Upper lobe of left lung (tissue), 6 donors: ENCODE data around the gene STOML1. TPM values are rescaled to one million over a fixed set of nuclear protein-coding genes. Genes with fewer than 3 reads are reported as not detected.

ENCODE experiments used
- ATAC-seq, 2 donors: fragments of 200-7000 bp; cut with Tn5 transposase; one replicate each; pipeline ENCODE4 v1.9.1; 2022; ENCODE audit warnings: mild to moderate bottlenecking in 2 of 2, moderate library complexity in 2 of 2; ENCODE audit not compliant: low FRiP score in 2 of 2
- DNase-seq, 2 donors: peaks; one replicate each; pipeline ENCODE4 v3.0.0-alpha.2; 2019 to 2020
- H3K27ac ChIP-seq, 4 donors: fragments of 200-600 bp; sonication (generic); one replicate each; pipeline ENCODE4 v1.5.1; 2016 to 2019
- H3K27me3 ChIP-seq, 4 donors: fragments of 200-600 bp; sonication (generic); one replicate each; pipeline ENCODE4 v1.5.1; 2017 to 2019
- H3K36me3 ChIP-seq, 4 donors: fragments of 200-600 bp; sonication (generic); one replicate each; pipeline ENCODE4 v1.5.1; 2016 to 2019
- H3K4me1 ChIP-seq, 4 donors: fragments of 200-600 bp; sonication (generic); one replicate each; pipeline ENCODE4 v1.5.1; 2018 to 2019
- H3K4me3 ChIP-seq, 4 donors: fragments of 200-600 bp; sonication (generic); one replicate each; pipeline ENCODE4 v1.5.1; 2017 to 2019; ENCODE audit warnings: mild to moderate bottlenecking in 2 of 4, moderate library complexity in 1 of 4
- H3K9me3 ChIP-seq, 4 donors: fragments of 200-600 bp; sonication (generic); one replicate each; pipeline ENCODE4 v1.5.1; 2018 to 2019
- CTCF ChIP-seq, 6 experiments: fragments of 450-650 bp in 4 of 6; fragments of 200-600 bp in 2 of 6; sonication (generic) in 2 of 6; IDR thresholded peaks; one replicate each; pipeline ENCODE4 v1.5.1; 2016 to 2019; ENCODE audit warnings: antibody characterized with exemption in 6 of 6
- EP300 ChIP-seq, 4 donors: sonication (generic); formaldehyde crosslinking; IDR thresholded peaks; one replicate each; pipeline ENCODE4 v1.5.1; 2017; ENCODE audit warnings: antibody characterized with exemption in 4 of 4, control low read depth in 2 of 4
- POLR2A ChIP-seq, 4 donors: fragments of 450-650 bp; IDR thresholded peaks; one replicate each; pipeline ENCODE4 v1.5.1; 2016 to 2017; ENCODE audit warnings: antibody characterized with exemption in 4 of 4, mild to moderate bottlenecking in 2 of 4
- POLR2AphosphoS5 ChIP-seq, 2 donors: sonication (generic); formaldehyde crosslinking; IDR thresholded peaks; one replicate each; pipeline ENCODE4 v1.5.1; 2017; ENCODE audit warnings: antibody characterized with exemption in 2 of 2
- WGBS, 2 donors: methylation state at CpG; one replicate each; pipeline ENCODE4 v1.1.5; 2017 to 2018; 5-methylcytosine and 5-hydroxymethylcytosine counted together
- total RNA-seq, 6 donors: library from RNA; depleted of rRNA in 4 of 6; stranded (reverse); fragments of >200 nt in 4 of 6; gene quantifications; one replicate each; pipeline versions ENCODE4 v1.1.0 to v1.2.1, GENCODE V29; 2016 to 2021
- donor health status: DM: no; HTN: no; CAD: no; lungs with moderate emphysema.
- donor health status: DM: no; HTN: yes; CAD: no; lungs with severe emphysema.

The STOML1 gene
- total RNA-seq, 6 donors from 2014 or later, result 12.2 to 23.3 (median 18.3) TPM

- TF ChIP-seq POLR2A (IDR thresholded peaks at IDR 0.05) (no peak), CTCF (IDR thresholded peaks at IDR 0.05) (no peak), EP300 (IDR thresholded peaks at IDR 0.05) (no peak), POLR2AphosphoS5 (IDR thresholded peaks at IDR 0.05) (no peak)
- WGBS, 2 donors, result 54 to 68% methylated on average over 3 to 5 of the region's 5 CpGs
- Histone ChIP-seq H3K27ac (no peak overlapping the region), H3K4me1 (peaks cover 31 to 39% (median 33%) of the 10 kb centered on the region in 4 donors), H3K9me3 (no peaks in the 10 kb centered on the region), H3K4me3 (no peak overlapping the region), H3K27me3 (peaks cover 0 to 3% (median 1%) of the 10 kb centered on the region in 4 donors), H3K36me3 (no peaks in the 10 kb centered on the region)
- DNase-seq (no peak), ATAC-seq (no peak)
These were observed 63.0 kb downstream of the STOML1 start for GRCh38 chr15:73928971-73929627.

Other genes with a start within 250 kb of the STOML1 start
- gene INSYN1, start 238.9 kb downstream of the STOML1 start, total RNA-seq, result 10 to 100 TPM in 1 of 6 donors, 1 to 10 TPM in 5; 3.1 to 17.1 (median 5.1) TPM
- gene TBC1D21, start 118.7 kb downstream of the STOML1 start, total RNA-seq, result not detected
- 10 to 100 TPM in 2 of 6 donors, 1 to 10 TPM in 4; 6.0 to 25.9 (median 8.0) TPM for gene LOXL1, start 65.8 kb downstream of the STOML1 start, total RNA-seq
- 100 to 1,000 TPM in 2 of 6 donors, 10 to 100 TPM in 4; 63.1 to 247 (median 92.9) TPM for gene PML, start 2.4 kb upstream of the STOML1 start, total RNA-seq
- gene GOLGA6A, start 90.3 kb upstream of the STOML1 start, total RNA-seq, result under 1 TPM in 1 of 6 donors, not detected in 5; 0.30 TPM
- gene ISLR2, start 138.3 kb upstream of the STOML1 start, total RNA-seq, result 1 to 10 TPM in 2 of 6 donors, under 1 TPM in 1, not detected in 3; under 0.01 to 2.5 (median 1.3) TPM
- gene ISLR, start 181.4 kb upstream of the STOML1 start, total RNA-seq, result 10 to 100 TPM; 11.5 to 48.4 (median 21.3) TPM
- 1 to 10 TPM in 1 of 6 donors, under 1 TPM in 2, not detected in 3; 0.22 to 3.5 (median 0.88) TPM for gene STRA6, start 210.5 kb upstream of the STOML1 start, total RNA-seq
- 10 to 100 TPM in 1 of 6 donors, 1 to 10 TPM in 4, not detected in 1; 3.8 to 43.4 (median 4.2) TPM for gene CCDC33, start 244.0 kb upstream of the STOML1 start, total RNA-seq